ENCODE results near the gene NMUR2.

- TF ChIP-seq, protein P1, sequence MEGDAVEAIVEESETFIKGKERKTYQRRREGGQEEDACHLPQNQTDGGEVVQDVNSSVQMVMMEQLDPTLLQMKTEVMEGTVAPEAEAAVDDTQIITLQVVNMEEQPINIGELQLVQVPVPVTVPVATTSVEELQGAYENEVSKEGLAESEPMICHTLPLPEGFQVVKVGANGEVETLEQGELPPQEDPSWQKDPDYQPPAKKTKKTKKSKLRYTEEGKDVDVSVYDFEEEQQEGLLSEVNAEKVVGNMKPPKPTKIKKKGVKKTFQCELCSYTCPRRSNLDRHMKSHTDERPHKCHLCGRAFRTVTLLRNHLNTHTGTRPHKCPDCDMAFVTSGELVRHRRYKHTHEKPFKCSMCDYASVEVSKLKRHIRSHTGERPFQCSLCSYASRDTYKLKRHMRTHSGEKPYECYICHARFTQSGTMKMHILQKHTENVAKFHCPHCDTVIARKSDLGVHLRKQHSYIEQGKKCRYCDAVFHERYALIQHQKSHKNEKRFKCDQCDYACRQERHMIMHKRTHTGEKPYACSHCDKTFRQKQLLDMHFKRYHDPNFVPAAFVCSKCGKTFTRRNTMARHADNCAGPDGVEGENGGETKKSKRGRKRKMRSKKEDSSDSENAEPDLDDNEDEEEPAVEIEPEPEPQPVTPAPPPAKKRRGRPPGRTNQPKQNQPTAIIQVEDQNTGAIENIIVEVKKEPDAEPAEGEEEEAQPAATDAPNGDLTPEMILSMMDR (IDR thresholded peaks at IDR 0.05) = no peak
- no peak for TF ChIP-seq POLR2A (IDR thresholded peaks at IDR 0.05)
These were observed 38.4 kb downstream of the NMUR2 start for GRCh38 chr5:152366716-152367115.
